H9 (cell line): Measurements from ENCODE around the gene PTPRS. TPM values are rescaled to one million over a fixed set of nuclear protein-coding genes. Genes with fewer than 3 reads are reported as not detected.

ENCODE experiments used
- DNase-seq: peaks from one replicate; pipeline ENCODE4 v3.0.0-alpha.2; 2017
- H2AFZ ChIP-seq: one replicate; pipeline ENCODE4 v1.6.1; 2013; ENCODE audit warnings: mild to moderate bottlenecking, low read length, control low read depth, moderate library complexity
- H2AK5ac ChIP-seq: 2 replicates; pipeline ENCODE4 v1.6.1; 2013; ENCODE audit warnings: low read length, control low read depth, mixed read lengths; ENCODE audit not compliant: insufficient read length
- H2BK120ac ChIP-seq: one replicate; pipeline ENCODE4 v1.6.1; 2013; ENCODE audit warnings: low read depth, mild to moderate bottlenecking, low read length, control low read depth, inconsistent platforms; ENCODE audit not compliant: poor library complexity, severe bottlenecking
- H2BK12ac ChIP-seq: 2 replicates; pipeline ENCODE4 v1.6.1; 2013; ENCODE audit warnings: low read length, control low read depth, mixed read lengths, low read depth; ENCODE audit not compliant: insufficient read length
- H2BK15ac ChIP-seq: 2 replicates; pipeline ENCODE4 v1.6.1; 2013; ENCODE audit warnings: low read depth, low read length, control low read depth
- H2BK20ac ChIP-seq: one replicate; pipeline ENCODE4 v1.6.1; 2013; ENCODE audit warnings: low read depth, mild to moderate bottlenecking, low read length, control low read depth, inconsistent platforms; ENCODE audit not compliant: poor library complexity, severe bottlenecking
- H2BK5ac ChIP-seq: 2 replicates; pipeline ENCODE4 v1.6.1; 2013; ENCODE audit warnings: low read length, control low read depth, mixed read lengths; ENCODE audit not compliant: insufficient read length
- H3K14ac ChIP-seq: 2 replicates; pipeline ENCODE4 v1.6.1; 2013; ENCODE audit warnings: low read length, control low read depth; ENCODE audit not compliant: insufficient read depth
- H3K18ac ChIP-seq: 2 replicates; pipeline ENCODE4 v1.6.1; 2013; ENCODE audit warnings: low read depth, mild to moderate bottlenecking, mixed read lengths, low read length, control low read depth; ENCODE audit not compliant: insufficient read length
- H3K23ac ChIP-seq: 2 replicates; pipeline ENCODE4 v1.6.1; 2013; ENCODE audit warnings: low read length, control low read depth, mixed read lengths, low read depth; ENCODE audit not compliant: insufficient read length
- H3K23me2 ChIP-seq: 2 replicates; pipeline ENCODE4 v1.6.1; 2013; ENCODE audit warnings: low read depth, mild to moderate bottlenecking, mixed read lengths, low read length, control low read depth; ENCODE audit not compliant: insufficient read length, poor library complexity, severe bottlenecking
- H3K27ac ChIP-seq: 2 replicates; pipeline ENCODE4 v1.5.1; 2013; ENCODE audit warnings: low read length, control low read depth, mixed read lengths, low read depth; ENCODE audit not compliant: insufficient read length
- H3K27me3 ChIP-seq: 2 replicates; pipeline ENCODE4 v1.6.1; 2013; ENCODE audit warnings: low read length, control low read depth, inconsistent platforms; ENCODE audit not compliant: insufficient read depth
- H3K4ac ChIP-seq: 2 replicates; pipeline ENCODE4 v1.6.1; 2013; ENCODE audit warnings: low read depth, mild to moderate bottlenecking, control low read depth, inconsistent platforms, low read length, moderate library complexity
- H3K4me1 ChIP-seq: 2 replicates; pipeline ENCODE4 v1.6.1; 2013; ENCODE audit warnings: low read length, control low read depth, inconsistent platforms; ENCODE audit not compliant: insufficient read depth
- H3K4me2 ChIP-seq: 2 replicates; pipeline ENCODE4 v1.6.1; 2013; ENCODE audit warnings: low read length, control low read depth, mixed read lengths; ENCODE audit not compliant: insufficient read length, insufficient read depth
- H3K56ac ChIP-seq: 2 replicates; pipeline ENCODE4 v1.6.1; 2013; ENCODE audit warnings: low read depth, mild to moderate bottlenecking, mixed read lengths, low read length, control low read depth; ENCODE audit not compliant: insufficient read length
- H3K79me1 ChIP-seq: 2 replicates; pipeline ENCODE4 v1.6.1; 2013; ENCODE audit warnings: low read depth, mild to moderate bottlenecking, moderate library complexity, low read length, control low read depth, inconsistent platforms; ENCODE audit not compliant: insufficient read depth, poor library complexity, severe bottlenecking
- H3K79me2 ChIP-seq: 2 replicates; pipeline ENCODE4 v1.6.1; 2013; ENCODE audit warnings: low read length, control low read depth, inconsistent platforms; ENCODE audit not compliant: insufficient read depth
- H3K9ac ChIP-seq: 2 replicates; pipeline ENCODE4 v1.6.1; 2013; ENCODE audit warnings: low read length, control low read depth, mixed read lengths; ENCODE audit not compliant: insufficient read length; ENCODE audit errors: extremely low read depth
- H3K9me3 ChIP-seq: one replicate; pipeline ENCODE4 v1.6.1; 2013; ENCODE audit warnings: low read depth, low read length, inconsistent platforms; ENCODE audit not compliant: control insufficient read depth
- H3T11ph ChIP-seq: one replicate; pipeline ENCODE4 v1.6.1; 2013; ENCODE audit warnings: mild to moderate bottlenecking, low read length, control low read depth, inconsistent platforms
- H4K20me1 ChIP-seq: one replicate; pipeline ENCODE4 v1.6.1; 2013; ENCODE audit not compliant: control insufficient read depth, insufficient read length, insufficient read depth
- H4K5ac ChIP-seq: 2 replicates; pipeline ENCODE4 v1.6.1; 2013; ENCODE audit warnings: low read depth, mild to moderate bottlenecking, mixed read lengths, low read length, control low read depth; ENCODE audit not compliant: insufficient read length
- H4K8ac ChIP-seq: replicated peaks from 2 replicates; pipeline ENCODE4 v1.6.1; 2013; ENCODE audit warnings: low read length, control low read depth, mixed read lengths, low read depth; ENCODE audit not compliant: insufficient read length
- H4K91ac ChIP-seq: 2 replicates; pipeline ENCODE4 v1.6.1; 2013; ENCODE audit warnings: low read depth, mild to moderate bottlenecking, moderate library complexity, mixed read lengths, low read length, control low read depth; ENCODE audit not compliant: insufficient read length
- H3K27ac Mint-ChIP-seq, 3 experiments: 2 replicates in 2 of 3; 3 replicates in 1 of 3; pipeline ENCODE4 v1.8.0; 2020 to 2021; ENCODE audit warnings: mixed read lengths in 3 of 3, mild to moderate bottlenecking in 1 of 3, moderate library complexity in 1 of 3
- H3K27me3 Mint-ChIP-seq: 2 replicates; pipeline ENCODE4 v1.8.0; 2021; ENCODE audit warnings: low read depth, mild to moderate bottlenecking, moderate library complexity, mixed read lengths
- H3K36me3 Mint-ChIP-seq, 3 experiments: 2 replicates in 2 of 3; 3 replicates in 1 of 3; pipeline ENCODE4 v1.8.0; 2020 to 2021; ENCODE audit warnings: low read depth in 3 of 3, mixed read lengths in 3 of 3; ENCODE audit not compliant: insufficient read depth in 1 of 3
- H3K4me1 Mint-ChIP-seq, 2 experiments: 2 replicates each; pipeline ENCODE4 v1.8.0; 2020; ENCODE audit warnings: mixed read lengths in 2 of 2
- H3K4me3 Mint-ChIP-seq, 2 experiments: 2 replicates in 1 of 2; 3 replicates in 1 of 2; pipeline ENCODE4 v1.8.0; 2020 to 2021; ENCODE audit warnings: mild to moderate bottlenecking in 2 of 2, mixed read lengths in 2 of 2, moderate library complexity in 1 of 2
- H3K9me3 Mint-ChIP-seq, 2 experiments: 2 replicates in 1 of 2; 3 replicates in 1 of 2; pipeline ENCODE4 v1.8.0; 2020; ENCODE audit warnings: mild to moderate bottlenecking in 2 of 2, mixed read lengths in 2 of 2, moderate library complexity in 1 of 2
- WGBS: extraction: QIAGEN DNeasy Blood & Tissue Kit; methylation state at CpG from one replicate; pipeline ENCODE4 v1.1.7; 2013; ENCODE audit warnings: missing lambda C conversion rate, low lambda C conversion rate, mixed read lengths; ENCODE audit not compliant: insufficient read length; ENCODE audit errors: extremely low coverage; 5-methylcytosine and 5-hydroxymethylcytosine counted together
- total RNA-seq: library from RNA; stranded (reverse); gene quantifications from 2 replicates; pipeline ENCODE4 v1.2.1, GENCODE V29; 2021
- TF ChIP-seq, protein P1 (sequence below): fragments of 200-600 bp; sonication (generic); conservative IDR thresholded peaks from 3 replicates; pipeline ENCODE4 v1.8.0; 2021; ENCODE audit warnings: antibody characterized with exemption, mild to moderate bottlenecking

PTPRS gene
- total RNA-seq, 1 experiment from 2014 or later, result 186 TPM

DNA sequence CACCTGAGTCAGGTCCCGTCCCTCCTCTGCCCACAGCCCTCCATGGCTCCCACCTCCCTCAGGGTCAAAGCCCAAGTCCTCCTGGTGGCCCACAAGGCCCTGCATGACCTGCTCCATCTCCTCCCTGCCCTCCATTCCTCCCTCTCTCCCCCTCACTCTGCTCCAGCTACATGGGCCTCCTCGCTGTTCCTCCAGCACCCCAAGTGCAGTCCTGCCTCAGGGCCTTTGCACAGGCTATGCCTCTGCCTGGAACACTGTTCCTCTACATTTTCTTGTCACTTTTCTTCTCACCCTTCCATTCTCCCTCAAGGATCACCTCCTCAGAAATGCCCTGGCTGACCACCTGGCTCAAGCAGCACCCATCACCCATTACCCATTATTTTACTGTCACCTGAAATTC, 41.5 kb downstream of the PTPRS start:
- H3K56ac ChIP-seq, result no peak overlapping the region
- no peak overlapping the region for H2AK5ac ChIP-seq
- H3K23me2 ChIP-seq, result peaks cover under 1% of the 10 kb centered on the region
- H3K79me2 ChIP-seq, result peaks cover 2% of the 10 kb centered on the region; the same call in 1 of the 2 replicates
- no peak overlapping the region for H4K91ac ChIP-seq
- no peak overlapping the region for H4K8ac ChIP-seq
- no peaks in the 10 kb centered on the region for H4K20me1 ChIP-seq
- H3K9me3 ChIP-seq, result no peaks in the 10 kb centered on the region
- H2BK12ac ChIP-seq, result no peak overlapping the region
- H2BK5ac ChIP-seq, result no peak overlapping the region
- H3K36me3 Mint-ChIP-seq, result peaks cover 4% of the 10 kb centered on the region in 3 experiments; a peak in 3 of 7 replicates
- peaks cover 3% of the 10 kb centered on the region; the same call in 1 of the 2 replicates for H3K27me3 Mint-ChIP-seq
- no peak overlapping the region for H3K27ac ChIP-seq
- no peak overlapping the region for H3K4me2 ChIP-seq
- H3K4ac ChIP-seq, result no peak overlapping the region
- H3K27ac Mint-ChIP-seq, result peak overlapping the region in 1 of 3 experiments; percentile 61; a peak in 1 of 7 replicates
- H2BK20ac ChIP-seq, result no peak overlapping the region
- H3K18ac ChIP-seq, result no peak overlapping the region
- no peak overlapping the region; a peak in 1 of 5 replicates for H3K4me3 Mint-ChIP-seq
- H3K4me1 Mint-ChIP-seq, result peaks cover 8 to 15% of the 10 kb centered on the region in 2 experiments
- H3K4me1 ChIP-seq, result no peaks in the 10 kb centered on the region
- H2BK120ac ChIP-seq, result no peak overlapping the region
- H3K9ac ChIP-seq, result no peak overlapping the region
- no peak overlapping the region; the same call in 1 of the 2 replicates for H3K14ac ChIP-seq
- no peak overlapping the region for H4K5ac ChIP-seq
- TF ChIP-seq, protein P1, sequence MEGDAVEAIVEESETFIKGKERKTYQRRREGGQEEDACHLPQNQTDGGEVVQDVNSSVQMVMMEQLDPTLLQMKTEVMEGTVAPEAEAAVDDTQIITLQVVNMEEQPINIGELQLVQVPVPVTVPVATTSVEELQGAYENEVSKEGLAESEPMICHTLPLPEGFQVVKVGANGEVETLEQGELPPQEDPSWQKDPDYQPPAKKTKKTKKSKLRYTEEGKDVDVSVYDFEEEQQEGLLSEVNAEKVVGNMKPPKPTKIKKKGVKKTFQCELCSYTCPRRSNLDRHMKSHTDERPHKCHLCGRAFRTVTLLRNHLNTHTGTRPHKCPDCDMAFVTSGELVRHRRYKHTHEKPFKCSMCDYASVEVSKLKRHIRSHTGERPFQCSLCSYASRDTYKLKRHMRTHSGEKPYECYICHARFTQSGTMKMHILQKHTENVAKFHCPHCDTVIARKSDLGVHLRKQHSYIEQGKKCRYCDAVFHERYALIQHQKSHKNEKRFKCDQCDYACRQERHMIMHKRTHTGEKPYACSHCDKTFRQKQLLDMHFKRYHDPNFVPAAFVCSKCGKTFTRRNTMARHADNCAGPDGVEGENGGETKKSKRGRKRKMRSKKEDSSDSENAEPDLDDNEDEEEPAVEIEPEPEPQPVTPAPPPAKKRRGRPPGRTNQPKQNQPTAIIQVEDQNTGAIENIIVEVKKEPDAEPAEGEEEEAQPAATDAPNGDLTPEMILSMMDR, result no peak
- H2BK15ac ChIP-seq, result no peak overlapping the region
- no CpG with 5 or more reads among the region's 2 CpGs for WGBS
- H3K27me3 ChIP-seq, result no peaks in the 10 kb centered on the region
- H3K23ac ChIP-seq, result no peak overlapping the region
- no peak overlapping the region for H2AFZ ChIP-seq
- H3T11ph ChIP-seq, result no peak overlapping the region
- DNase-seq, result no peak
- H3K79me1 ChIP-seq, result peaks cover 4% of the 10 kb centered on the region
- no peaks in the 10 kb centered on the region for H3K9me3 Mint-ChIP-seq
